GM23338 (cell line): ENCODE results near the gene IGF2BP3. TPM values are rescaled to one million over a fixed set of nuclear protein-coding genes. Genes with fewer than 3 reads are reported as not detected.

Experiments used
- ATAC-seq: fragments of 200-7000 bp; cut with Tn5 transposase; 3 replicates; pipeline ENCODE4 v1.9.1; 2020
- DNase-seq: peaks from one replicate; pipeline ENCODE4 v3.0.0-alpha.2; 2015; ENCODE audit warnings: low spot score
- H2AFZ ChIP-seq: fragments of 200-600 bp; sonication (generic); 2 replicates; pipeline ENCODE4 v1.8.0; 2016; ENCODE audit warnings: antibody characterized with exemption, mild to moderate bottlenecking, moderate library complexity
- H3F3A ChIP-seq: fragments of 200-600 bp; sonication (generic); replicated peaks from 2 replicates; pipeline ENCODE4 v1.8.0; 2017; ENCODE audit warnings: antibody characterized with exemption, mixed run types, low read depth
- H3K27ac ChIP-seq: fragments of 200-600 bp; sonication (generic); 2 replicates; pipeline ENCODE4 v1.6.1; 2016; ENCODE audit warnings: low read depth
- H3K27me3 ChIP-seq: fragments of 200-600 bp; sonication (generic); 2 replicates; pipeline ENCODE4 v1.8.0; 2016; ENCODE audit warnings: mild to moderate bottlenecking, mixed run types, moderate library complexity; ENCODE audit not compliant: insufficient read depth
- H3K36me3 ChIP-seq: fragments of 200-600 bp; sonication (generic); 2 replicates; pipeline ENCODE4 v1.8.0; 2016; ENCODE audit warnings: mild to moderate bottlenecking; ENCODE audit not compliant: insufficient read depth
- H3K4me1 ChIP-seq: fragments of 200-600 bp; sonication (generic); 2 replicates; pipeline ENCODE4 v1.8.0; 2016; ENCODE audit warnings: mild to moderate bottlenecking, moderate library complexity; ENCODE audit not compliant: insufficient read depth
- H3K4me2 ChIP-seq: fragments of 200-600 bp; sonication (generic); 2 replicates; pipeline ENCODE4 v1.7.1; 2017; ENCODE audit warnings: mixed run types
- H3K4me3 ChIP-seq: fragments of 200-600 bp; sonication (generic); 2 replicates; pipeline ENCODE4 v1.6.1; 2016; ENCODE audit warnings: mixed run types
- H3K79me2 ChIP-seq: fragments of 200-600 bp; sonication (generic); replicated peaks from 2 replicates; pipeline ENCODE4 v1.8.0; 2017; ENCODE audit warnings: mild to moderate bottlenecking; ENCODE audit not compliant: insufficient read depth
- H3K9me2 ChIP-seq: fragments of 200-600 bp; sonication (generic); 2 replicates; pipeline ENCODE4 v1.8.0; 2017; ENCODE audit not compliant: insufficient read depth
- H4K20me1 ChIP-seq: fragments of 200-600 bp; sonication (generic); replicated peaks from 2 replicates; pipeline ENCODE4 v1.8.0; 2017; ENCODE audit warnings: mild to moderate bottlenecking; ENCODE audit not compliant: insufficient read depth
- H3K27ac Mint-ChIP-seq: 2 replicates; pipeline ENCODE4 v1.8.0; 2020; ENCODE audit warnings: inconsistent platforms, mild to moderate bottlenecking, moderate library complexity, mixed read lengths
- H3K27me3 Mint-ChIP-seq: 3 replicates; pipeline ENCODE4 v1.8.0; 2022; ENCODE audit warnings: low read depth, mild to moderate bottlenecking, moderate library complexity, mixed read lengths, inconsistent platforms; ENCODE audit not compliant: insufficient read depth, poor library complexity
- H3K36me3 Mint-ChIP-seq: 3 replicates; pipeline ENCODE4 v1.8.0; 2021; ENCODE audit warnings: low read depth, mild to moderate bottlenecking, inconsistent platforms, moderate library complexity, mixed read lengths
- H3K4me1 Mint-ChIP-seq: 3 replicates; pipeline ENCODE4 v1.8.0; 2020; ENCODE audit warnings: mild to moderate bottlenecking, inconsistent platforms, mixed read lengths
- H3K4me3 Mint-ChIP-seq: 3 replicates; pipeline ENCODE4 v1.8.0; 2021; ENCODE audit warnings: moderate library complexity, mild to moderate bottlenecking, inconsistent platforms, mixed read lengths
- H3K9me3 Mint-ChIP-seq: 3 replicates; pipeline ENCODE4 v1.8.0; 2020; ENCODE audit warnings: moderate library complexity, mild to moderate bottlenecking, inconsistent platforms, mixed read lengths
- CREB1 ChIP-seq: fragments of 250-450 bp; sonication (Bioruptor Pico); IDR thresholded peaks from 2 replicates; pipeline ENCODE4 v1.5.0; 2020; ENCODE audit warnings: low read depth, mild to moderate bottlenecking, moderate library complexity
- EZH2 ChIP-seq: fragments of 200-600 bp; sonication (generic); IDR thresholded peaks from one replicate; pipeline ENCODE4 v1.8.0; 2017; ENCODE audit warnings: antibody characterized with exemption, mild to moderate bottlenecking, low read depth; ENCODE audit not compliant: unreplicated experiment
- EZH2phosphoT487 ChIP-seq: fragments of 200-600 bp; sonication (generic); IDR thresholded peaks from one replicate; pipeline ENCODE4 v1.8.1; 2018; ENCODE audit warnings: antibody characterized with exemption; ENCODE audit not compliant: unreplicated experiment
- JUNB ChIP-seq: IDR thresholded peaks from one replicate; pipeline ENCODE4 v1.6.1; 2016; ENCODE audit warnings: antibody characterized with exemption; ENCODE audit not compliant: unreplicated experiment
- NANOG ChIP-seq: IDR thresholded peaks from 2 replicates; pipeline ENCODE4 v1.6.1; 2016; ENCODE audit warnings: antibody characterized with exemption, borderline replicate concordance
- STAT1 ChIP-seq: IDR thresholded peaks from one replicate; pipeline ENCODE4 v1.6.1; 2016; ENCODE audit warnings: antibody characterized with exemption; ENCODE audit not compliant: unreplicated experiment
- ZNF114 ChIP-seq: fragments of 250-450 bp; sonication (Bioruptor Pico); IDR thresholded peaks from 2 replicates; pipeline ENCODE4 v1.5.0; 2020; ENCODE audit warnings: mild to moderate bottlenecking, moderate library complexity
- ZNF331 ChIP-seq: fragments of 250-450 bp; sonication (Bioruptor Pico); IDR thresholded peaks from 2 replicates; pipeline ENCODE4 v1.5.0; 2020; ENCODE audit warnings: low read depth, mild to moderate bottlenecking, moderate library complexity
- polyA plus RNA-seq: library from polyadenylated mRNA; unstranded; fragments of >200 nt; fragmentation: Nextera tagmentation; extraction: Ambion mirVana; gene quantifications from 2 replicates; pipeline ENCODE4 v1.2.1, GENCODE V29; 2016
- total RNA-seq: library from RNA; depleted of rRNA; stranded (reverse); fragments of >200 nt; shearing (Covaris generic); gene quantifications from 2 replicates; pipeline ENCODE4 v1.2.3, GENCODE V29; 2014
- TF ChIP-seq, protein P1 (sequence below), 2 experiments: fragments of 200-600 bp in 1 of 2; sonication (generic) in 1 of 2; conservative IDR thresholded peaks; 2 replicates each; pipeline versions ENCODE4 v1.5.1 to v1.6.1; 2016 to 2017; ENCODE audit warnings: antibody characterized with exemption in 2 of 2, low read depth in 2 of 2, mild to moderate bottlenecking in 2 of 2, moderate library complexity in 1 of 2
- TF ChIP-seq, protein P2 (sequence below): IDR thresholded peaks from one replicate; pipeline ENCODE4 v1.6.1; 2018; ENCODE audit warnings: antibody characterized with exemption; ENCODE audit not compliant: unreplicated experiment
- TF ChIP-seq, protein P3 (sequence below): IDR thresholded peaks from 2 replicates; pipeline ENCODE4 v1.6.1; 2016; ENCODE audit warnings: antibody characterized with exemption

The IGF2BP3 gene
- total and polyA plus RNA-seq, 2 experiments from 2014 or later, result 52.0 to 183 TPM

DNA sequence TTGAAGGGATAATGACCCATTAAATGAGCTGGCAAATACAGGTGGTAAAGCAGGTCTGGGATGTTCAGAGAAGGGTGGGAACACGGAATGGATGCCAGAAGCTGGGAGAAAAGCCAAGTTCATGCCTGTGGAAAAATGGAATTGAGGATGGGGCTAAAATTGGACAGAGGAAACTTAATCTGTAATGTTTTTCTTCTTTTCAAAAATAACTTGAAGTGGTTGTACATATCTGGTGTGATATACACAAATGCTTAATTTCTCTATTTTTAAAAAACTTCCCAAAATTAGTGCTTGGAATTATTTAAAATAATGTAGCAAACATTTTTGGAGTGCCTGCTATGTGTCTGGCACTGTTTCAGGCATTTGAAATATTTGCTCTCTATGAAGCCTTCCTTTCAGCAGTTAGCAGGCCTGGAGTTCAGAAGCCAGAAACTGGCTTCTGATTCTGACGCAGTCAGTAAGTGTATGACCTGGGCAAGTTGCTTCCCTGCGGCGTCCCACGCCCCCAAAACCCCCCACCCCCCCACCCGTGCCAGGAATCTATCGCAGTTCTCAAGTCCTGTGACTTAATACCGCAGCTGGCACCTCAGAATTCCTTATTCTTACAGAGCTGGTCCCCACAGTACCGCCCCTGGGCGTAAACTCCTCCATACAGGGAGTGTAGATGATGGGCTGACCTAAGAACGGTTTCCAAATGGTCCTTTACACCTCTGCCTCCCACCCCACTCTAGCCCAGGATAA lies 172.0 kb downstream of the IGF2BP3 start:
- TF ChIP-seq JUNB, result no peak
- TF ChIP-seq ZNF114, result no peak
- no peak for TF ChIP-seq EZH2
- TF ChIP-seq, protein P1, sequence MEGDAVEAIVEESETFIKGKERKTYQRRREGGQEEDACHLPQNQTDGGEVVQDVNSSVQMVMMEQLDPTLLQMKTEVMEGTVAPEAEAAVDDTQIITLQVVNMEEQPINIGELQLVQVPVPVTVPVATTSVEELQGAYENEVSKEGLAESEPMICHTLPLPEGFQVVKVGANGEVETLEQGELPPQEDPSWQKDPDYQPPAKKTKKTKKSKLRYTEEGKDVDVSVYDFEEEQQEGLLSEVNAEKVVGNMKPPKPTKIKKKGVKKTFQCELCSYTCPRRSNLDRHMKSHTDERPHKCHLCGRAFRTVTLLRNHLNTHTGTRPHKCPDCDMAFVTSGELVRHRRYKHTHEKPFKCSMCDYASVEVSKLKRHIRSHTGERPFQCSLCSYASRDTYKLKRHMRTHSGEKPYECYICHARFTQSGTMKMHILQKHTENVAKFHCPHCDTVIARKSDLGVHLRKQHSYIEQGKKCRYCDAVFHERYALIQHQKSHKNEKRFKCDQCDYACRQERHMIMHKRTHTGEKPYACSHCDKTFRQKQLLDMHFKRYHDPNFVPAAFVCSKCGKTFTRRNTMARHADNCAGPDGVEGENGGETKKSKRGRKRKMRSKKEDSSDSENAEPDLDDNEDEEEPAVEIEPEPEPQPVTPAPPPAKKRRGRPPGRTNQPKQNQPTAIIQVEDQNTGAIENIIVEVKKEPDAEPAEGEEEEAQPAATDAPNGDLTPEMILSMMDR (conservative IDR thresholded peaks at IDR 0.05; ENCODE audit: low read depth in 2 of 2), result no peak
- TF ChIP-seq, protein P2, sequence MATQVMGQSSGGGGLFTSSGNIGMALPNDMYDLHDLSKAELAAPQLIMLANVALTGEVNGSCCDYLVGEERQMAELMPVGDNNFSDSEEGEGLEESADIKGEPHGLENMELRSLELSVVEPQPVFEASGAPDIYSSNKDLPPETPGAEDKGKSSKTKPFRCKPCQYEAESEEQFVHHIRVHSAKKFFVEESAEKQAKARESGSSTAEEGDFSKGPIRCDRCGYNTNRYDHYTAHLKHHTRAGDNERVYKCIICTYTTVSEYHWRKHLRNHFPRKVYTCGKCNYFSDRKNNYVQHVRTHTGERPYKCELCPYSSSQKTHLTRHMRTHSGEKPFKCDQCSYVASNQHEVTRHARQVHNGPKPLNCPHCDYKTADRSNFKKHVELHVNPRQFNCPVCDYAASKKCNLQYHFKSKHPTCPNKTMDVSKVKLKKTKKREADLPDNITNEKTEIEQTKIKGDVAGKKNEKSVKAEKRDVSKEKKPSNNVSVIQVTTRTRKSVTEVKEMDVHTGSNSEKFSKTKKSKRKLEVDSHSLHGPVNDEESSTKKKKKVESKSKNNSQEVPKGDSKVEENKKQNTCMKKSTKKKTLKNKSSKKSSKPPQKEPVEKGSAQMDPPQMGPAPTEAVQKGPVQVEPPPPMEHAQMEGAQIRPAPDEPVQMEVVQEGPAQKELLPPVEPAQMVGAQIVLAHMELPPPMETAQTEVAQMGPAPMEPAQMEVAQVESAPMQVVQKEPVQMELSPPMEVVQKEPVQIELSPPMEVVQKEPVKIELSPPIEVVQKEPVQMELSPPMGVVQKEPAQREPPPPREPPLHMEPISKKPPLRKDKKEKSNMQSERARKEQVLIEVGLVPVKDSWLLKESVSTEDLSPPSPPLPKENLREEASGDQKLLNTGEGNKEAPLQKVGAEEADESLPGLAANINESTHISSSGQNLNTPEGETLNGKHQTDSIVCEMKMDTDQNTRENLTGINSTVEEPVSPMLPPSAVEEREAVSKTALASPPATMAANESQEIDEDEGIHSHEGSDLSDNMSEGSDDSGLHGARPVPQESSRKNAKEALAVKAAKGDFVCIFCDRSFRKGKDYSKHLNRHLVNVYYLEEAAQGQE, result no peak
- H3K9me3 Mint-ChIP-seq, result no peaks in the 10 kb centered on the region
- peak overlapping the region; percentile 96; the same call in 1 of the 2 replicates for H3K27ac Mint-ChIP-seq
- H3K27me3 Mint-ChIP-seq, result peaks cover 12% of the 10 kb centered on the region
- H3K27ac ChIP-seq, result peak overlapping the region; percentile 76; the same call in 1 of the 2 replicates
- H3K4me3 Mint-ChIP-seq, result peak overlapping the region; percentile 88
- DNase-seq, result peak; percentile 27
- peak overlapping the region; percentile 68 for H3K4me2 ChIP-seq
- no peaks in the 10 kb centered on the region for H3K27me3 ChIP-seq
- H3K36me3 Mint-ChIP-seq, result peaks cover 17% of the 10 kb centered on the region
- H3K9me2 ChIP-seq, result no peaks in the 10 kb centered on the region
- peaks cover 24% of the 10 kb centered on the region; the same call in 1 of the 2 replicates for H4K20me1 ChIP-seq
- H3K4me1 ChIP-seq, result peaks cover 8% of the 10 kb centered on the region
- H3K4me3 ChIP-seq, result peak overlapping the region; percentile 78
- peaks cover 6% of the 10 kb centered on the region; the same call in 1 of the 2 replicates for H3K36me3 ChIP-seq
- peak overlapping the region; percentile 85 for H2AFZ ChIP-seq
- H3K79me2 ChIP-seq, result peaks cover 39% of the 10 kb centered on the region
- no peaks in the 10 kb centered on the region for H3F3A ChIP-seq
- H3K4me1 Mint-ChIP-seq, result peaks cover 11% of the 10 kb centered on the region
- peak; percentile 11; the same call in 2 of the 3 replicates for ATAC-seq

DNA sequence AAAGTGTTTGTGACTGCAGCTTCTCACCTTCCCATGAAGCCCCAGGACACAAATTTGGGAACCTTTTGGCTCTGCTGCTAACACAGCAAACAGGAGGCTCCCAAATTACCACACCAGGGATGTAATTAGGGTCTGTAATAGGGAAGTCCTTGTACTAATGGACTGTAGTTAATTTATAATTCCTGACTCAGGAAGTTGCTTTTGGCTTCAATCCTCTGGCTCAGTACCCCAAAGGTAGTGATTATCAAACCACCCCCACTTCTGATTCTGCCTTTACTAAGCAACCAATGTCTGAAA lies 174.9 kb downstream of the IGF2BP3 start:
- H3K36me3 ChIP-seq, result no peaks in the 10 kb centered on the region
- TF ChIP-seq, protein P1 (conservative IDR thresholded peaks at IDR 0.05; ENCODE audit: low read depth in 2 of 2), result no peak
- TF ChIP-seq CREB1 (CRISPR knock-in tag) (no peak), EZH2phosphoT487 (no peak), STAT1 (no peak), JUNB (no peak), NANOG (no peak), ZNF331 (CRISPR knock-in tag) (no peak), ZNF114 (no peak)
- TF ChIP-seq, protein P3, sequence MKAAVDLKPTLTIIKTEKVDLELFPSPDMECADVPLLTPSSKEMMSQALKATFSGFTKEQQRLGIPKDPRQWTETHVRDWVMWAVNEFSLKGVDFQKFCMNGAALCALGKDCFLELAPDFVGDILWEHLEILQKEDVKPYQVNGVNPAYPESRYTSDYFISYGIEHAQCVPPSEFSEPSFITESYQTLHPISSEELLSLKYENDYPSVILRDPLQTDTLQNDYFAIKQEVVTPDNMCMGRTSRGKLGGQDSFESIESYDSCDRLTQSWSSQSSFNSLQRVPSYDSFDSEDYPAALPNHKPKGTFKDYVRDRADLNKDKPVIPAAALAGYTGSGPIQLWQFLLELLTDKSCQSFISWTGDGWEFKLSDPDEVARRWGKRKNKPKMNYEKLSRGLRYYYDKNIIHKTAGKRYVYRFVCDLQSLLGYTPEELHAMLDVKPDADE, result no peak
- TF ChIP-seq, protein P2, result no peak
- Mint-ChIP-seq H3K4me1 (peaks cover 20% of the 10 kb centered on the region; the same call in 2 of the 3 replicates), H3K36me3 (no peaks in the 10 kb centered on the region; the same call in 2 of the 3 replicates), H3K4me3 (no peak overlapping the region), H3K27me3 (peaks cover 7% of the 10 kb centered on the region), H3K27ac (no peak overlapping the region), H3K9me3 (no peaks in the 10 kb centered on the region)
- ATAC-seq (no peak), DNase-seq (no peak)
- H3K4me1 ChIP-seq, result peaks cover 15% of the 10 kb centered on the region
- no peaks in the 10 kb centered on the region for H3F3A ChIP-seq
- H3K4me2 ChIP-seq, result no peak overlapping the region
- H3K4me3 ChIP-seq, result no peak overlapping the region
- no peak overlapping the region for H3K27ac ChIP-seq
- H2AFZ ChIP-seq, result no peak overlapping the region
- H4K20me1 ChIP-seq, result peaks cover 7% of the 10 kb centered on the region; the same call in 1 of the 2 replicates
- H3K27me3 ChIP-seq, result no peaks in the 10 kb centered on the region
- H3K9me2 ChIP-seq, result no peaks in the 10 kb centered on the region
- H3K79me2 ChIP-seq, result peaks cover 10% of the 10 kb centered on the region
